Activated T-cell treated with anti-CD3 and anti-CD28 coated beads for 24 hours (primary cell): Measurements from ENCODE around the gene TCF25.
"Not testable (repeated sequence)": the region's sequence is repeated elsewhere in the genome, so short reads cannot be mapped to it uniquely, and the experiment has no call there.

Experiments used
- DNase-seq: peaks from one replicate; pipeline ENCODE4 v3.0.0-alpha.2; 2020; ENCODE audit warnings: low read depth

Gene TCF25

DNA sequence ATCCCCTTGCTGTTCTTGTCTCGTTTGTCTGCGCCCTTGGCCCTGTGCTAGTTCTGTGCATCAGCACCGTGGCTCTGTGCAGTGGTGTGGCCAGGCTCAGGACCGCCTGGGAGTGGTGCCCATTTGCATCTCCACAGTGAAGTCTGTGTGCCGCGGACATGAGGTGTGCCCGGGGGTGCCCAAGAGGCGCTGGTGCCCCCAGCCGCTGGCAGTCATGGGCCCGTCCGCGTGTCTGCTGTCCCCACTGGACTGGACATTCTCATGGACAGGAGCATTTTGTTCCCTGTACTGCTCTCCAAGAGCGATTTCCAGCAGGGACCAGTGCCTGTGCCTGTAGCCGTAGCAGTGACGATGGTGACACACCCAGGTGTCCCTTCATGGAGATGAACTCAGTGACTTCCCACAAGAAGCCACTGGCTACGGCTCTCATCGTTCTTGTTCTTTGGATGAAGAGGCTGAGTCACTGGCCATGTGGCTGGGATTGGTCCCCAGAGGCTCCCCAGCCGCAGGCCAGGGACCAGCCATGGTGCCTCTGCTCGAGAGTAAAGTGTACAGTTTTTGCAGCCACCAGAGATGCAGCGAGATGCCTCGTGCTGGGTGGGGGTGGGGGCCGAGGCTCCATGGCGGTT is 32.2 kb downstream of the TCF25 start:
- DNase-seq, result no peak

DNA sequence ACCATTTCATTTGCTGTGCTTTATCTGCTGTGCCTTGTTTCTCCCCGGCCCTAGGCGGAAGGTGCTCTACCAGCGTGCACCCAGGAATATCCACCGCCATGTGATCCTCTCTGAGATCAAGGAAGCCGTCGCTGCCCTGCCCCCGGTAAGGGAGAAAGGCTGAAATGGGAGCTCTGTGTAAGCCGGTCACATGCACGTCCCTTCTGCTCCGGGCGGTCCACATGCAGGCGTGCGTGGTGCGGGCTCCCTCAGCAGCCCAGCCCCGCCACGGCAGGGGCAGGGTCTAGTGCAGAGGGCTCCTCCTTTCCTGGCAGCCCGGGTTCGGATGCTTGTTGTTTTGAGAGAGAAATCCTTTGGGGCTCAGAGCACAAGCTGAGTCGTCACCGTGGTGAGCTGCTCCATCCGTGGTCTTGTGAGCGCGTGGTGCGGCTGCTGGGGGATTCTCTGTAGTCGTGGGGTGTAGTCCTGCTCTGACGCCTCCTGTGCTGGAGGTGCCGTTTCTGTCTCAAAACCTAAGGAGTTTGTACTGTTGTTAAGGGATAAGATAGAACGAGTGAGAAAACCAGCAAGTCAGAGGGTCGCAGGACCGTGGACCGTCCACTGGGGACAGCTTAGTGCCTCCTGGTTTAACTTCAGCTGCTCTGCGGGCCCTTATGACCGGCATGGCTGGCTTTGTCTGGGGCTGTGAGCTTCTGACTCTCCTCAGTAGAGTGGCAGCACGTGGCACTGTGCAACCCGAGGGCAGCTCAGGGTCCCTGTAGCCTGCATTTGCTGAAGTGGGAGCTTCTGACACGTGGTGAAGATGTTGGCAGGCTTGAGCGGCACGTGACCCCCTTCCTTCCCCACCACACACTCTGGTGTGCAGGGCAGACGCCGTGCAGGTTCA is 33.0 kb downstream of the TCF25 start:
- no peak for DNase-seq

DNA sequence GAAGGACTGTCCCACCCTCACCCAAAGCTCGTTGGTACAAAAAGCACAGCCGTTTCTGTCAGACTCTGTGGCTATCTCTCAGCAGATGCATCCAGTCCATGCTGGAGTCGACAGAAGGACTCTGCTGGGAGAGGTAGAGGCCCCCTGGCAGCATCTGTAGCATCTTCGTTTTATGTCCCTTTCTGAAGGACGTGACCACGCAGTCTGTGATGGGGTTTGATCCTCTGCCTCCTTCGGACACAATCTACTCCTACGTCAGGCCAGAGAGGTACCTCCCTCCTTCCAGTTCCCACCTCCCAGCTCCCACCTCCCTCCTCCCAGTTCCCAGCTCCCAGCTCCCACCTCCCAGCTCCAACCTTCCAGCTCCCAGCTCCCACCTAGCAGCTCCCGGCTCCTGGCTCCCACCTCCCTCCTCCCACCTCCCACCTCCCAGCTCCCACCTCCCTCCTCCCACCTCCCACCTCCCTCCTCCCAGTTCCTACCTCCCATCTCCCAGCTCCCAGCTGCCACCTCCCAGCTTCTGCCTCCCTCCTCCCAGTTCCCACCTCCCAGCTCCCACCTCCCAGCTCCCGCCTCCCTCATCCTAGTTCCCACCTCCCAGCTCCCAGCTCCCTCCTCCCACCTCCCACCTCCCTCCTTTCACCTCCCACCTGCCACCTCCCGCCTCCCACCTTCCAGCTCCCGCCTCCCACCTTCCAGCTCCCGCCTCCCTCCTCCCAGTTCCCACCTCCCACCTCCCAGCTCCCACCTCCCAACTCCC is 33.8 kb downstream of the TCF25 start:
- no peak for DNase-seq

DNA sequence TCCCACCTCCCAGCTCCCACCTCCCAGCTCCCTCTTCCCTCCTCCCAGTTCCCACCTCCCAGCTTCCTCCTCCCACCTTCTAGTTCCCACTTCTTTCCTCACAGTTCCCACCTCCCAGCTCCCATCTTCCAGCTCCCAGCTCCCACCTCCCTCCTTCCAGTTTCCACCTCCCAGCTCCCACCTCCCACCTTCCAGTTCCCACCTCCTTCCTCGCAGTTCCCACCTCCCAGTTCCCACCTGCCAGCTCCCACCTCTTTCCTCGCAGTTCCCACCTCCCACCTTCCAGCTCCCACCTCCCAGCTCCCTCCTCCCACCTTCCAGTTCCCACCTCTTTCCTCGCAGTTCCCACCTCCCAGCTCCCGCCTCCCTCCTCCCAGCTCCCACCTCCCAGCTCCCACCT is 34.8 kb downstream of the TCF25 start:
- DNase-seq, result no peak

DNA sequence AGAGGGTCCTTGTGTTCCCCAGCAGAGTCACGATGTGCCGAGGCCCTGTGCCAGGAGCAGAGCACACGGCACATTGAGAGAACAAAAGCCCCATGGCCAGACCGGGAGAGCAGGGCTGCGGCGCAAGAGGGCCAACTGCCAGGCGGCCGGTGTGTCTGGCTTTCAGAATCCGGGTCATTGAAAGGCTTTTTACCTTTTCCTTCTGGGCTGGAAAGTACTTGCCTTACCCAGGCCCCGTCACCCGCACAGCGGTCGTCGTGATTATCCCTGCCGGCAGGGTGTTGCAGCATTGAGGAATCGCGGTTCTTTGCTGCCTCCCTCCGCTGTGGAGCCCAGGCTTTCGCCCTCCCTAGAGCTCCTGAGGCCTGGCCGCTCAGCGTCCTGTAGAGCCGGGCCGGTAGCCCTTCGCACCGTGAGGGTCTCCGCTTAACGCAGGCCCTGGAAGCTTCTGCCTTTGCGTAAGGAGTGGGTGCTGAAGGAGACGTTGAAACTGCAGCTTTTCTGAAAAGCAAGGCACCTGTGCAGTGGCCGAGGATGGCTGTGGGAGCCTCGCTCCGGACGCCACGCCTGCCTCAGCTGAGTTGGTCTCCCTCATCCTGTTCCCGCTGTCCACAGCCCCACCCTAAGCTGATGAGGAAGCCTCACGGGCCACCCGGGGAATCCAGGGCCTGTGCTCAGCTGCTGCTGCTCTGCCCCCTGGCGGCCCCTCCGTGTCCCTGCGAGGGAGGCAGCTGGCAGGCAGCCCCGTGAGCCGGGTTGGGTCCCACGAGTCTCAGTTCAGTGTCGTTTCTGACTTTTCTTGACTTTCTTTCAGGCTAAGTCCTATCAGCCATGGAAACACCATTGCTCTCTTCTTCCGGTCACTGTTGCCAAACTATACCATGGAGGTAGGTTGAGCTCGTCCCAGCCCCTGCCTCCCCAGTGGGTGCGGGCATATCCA is 36.7 kb downstream of the TCF25 start:
- DNase-seq, result peak; percentile 54

DNA sequence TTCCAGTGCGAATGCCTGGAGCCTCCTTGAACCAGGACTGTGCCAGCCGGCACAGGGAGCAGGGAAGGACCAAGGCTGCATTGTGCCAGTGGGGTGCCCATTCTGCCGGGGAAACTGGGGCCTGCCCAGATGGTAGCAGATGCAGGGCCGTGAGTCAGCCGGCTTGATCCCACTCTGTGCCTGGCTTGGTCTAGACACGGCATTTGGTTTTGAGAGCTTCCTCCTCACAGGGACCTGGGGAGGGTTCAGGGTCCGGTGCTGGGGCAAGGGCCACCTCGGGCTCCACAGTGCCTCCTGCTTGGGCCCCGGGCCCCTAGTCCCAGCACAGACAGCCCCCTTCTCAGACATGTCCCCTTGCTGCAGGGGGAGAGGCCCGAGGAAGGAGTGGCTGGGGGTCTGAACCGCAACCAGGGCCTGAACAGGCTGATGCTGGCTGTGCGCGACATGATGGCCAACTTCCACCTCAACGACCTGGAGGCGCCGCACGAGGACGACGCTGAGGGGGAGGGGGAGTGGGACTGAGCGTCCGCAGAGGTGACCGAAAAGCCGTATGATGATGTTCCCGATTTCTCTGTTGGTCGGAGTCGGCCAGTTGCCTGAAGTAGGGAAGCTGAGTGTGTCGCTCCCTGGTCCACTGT is 37.4 kb downstream of the TCF25 start:
- no peak for DNase-seq

DNA sequence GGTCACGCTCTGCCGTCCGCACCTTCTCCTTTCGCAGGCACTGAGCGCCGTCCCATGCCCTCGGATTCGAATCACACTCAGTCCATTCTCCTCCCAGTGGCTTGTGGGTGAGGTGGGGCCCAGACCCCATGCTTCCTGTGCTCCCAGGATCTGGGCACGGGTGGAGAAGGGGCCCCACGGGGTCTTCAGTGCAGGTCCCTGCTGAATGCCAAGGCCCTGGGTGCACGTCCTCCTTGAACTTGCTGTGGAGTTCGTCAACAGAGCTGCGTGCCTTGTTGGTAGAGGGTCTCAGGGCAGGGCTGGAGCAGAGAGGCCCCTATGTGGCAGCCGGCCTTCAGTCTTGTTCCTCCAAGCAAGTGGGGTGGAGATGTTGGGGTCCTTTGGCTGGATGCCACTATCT is 38.0 kb downstream of the TCF25 start:
- DNase-seq, result no peak

DNA sequence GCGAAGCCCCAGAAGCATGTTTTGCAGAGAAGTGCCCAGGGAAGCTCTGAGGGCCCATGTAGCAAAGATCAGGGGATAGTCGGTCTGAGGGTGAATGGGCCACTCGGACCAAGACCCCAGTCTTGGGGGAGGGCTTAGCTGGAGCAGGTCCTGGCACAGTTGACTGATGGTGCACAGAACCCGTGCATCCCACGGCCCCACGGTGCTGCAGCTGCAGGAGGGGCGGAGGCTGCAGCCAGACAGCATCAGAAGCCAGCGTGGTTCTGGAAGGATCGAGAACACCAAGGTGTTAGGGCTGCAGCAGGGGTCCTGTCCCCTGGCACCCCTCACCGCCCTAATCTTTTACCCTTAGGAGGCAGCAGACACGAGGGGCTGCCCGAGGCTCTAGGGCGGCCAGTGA is 38.8 kb downstream of the TCF25 start:
- DNase-seq, result no peak

DNA sequence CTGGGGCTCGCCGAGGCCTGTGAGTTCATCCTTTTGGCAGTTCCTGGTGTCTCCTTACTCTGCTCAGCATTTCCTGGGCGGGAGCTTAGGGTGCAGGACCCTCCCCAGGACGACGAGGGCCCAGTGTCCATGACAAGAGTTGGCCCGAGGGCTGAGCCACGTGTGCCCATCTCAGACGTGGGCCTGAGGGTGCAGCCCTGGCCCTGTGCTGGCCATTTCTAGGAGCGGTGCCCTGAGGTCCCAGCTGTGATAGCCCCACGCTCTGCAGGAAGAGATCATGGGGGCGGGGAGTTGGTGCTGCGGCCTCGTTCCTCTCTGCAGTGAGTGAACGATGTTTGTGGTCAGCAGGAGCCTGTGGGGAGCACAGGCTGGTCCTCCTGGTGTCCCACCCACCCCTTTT is 39.2 kb downstream of the TCF25 start:
- DNase-seq, result no peak

DNA sequence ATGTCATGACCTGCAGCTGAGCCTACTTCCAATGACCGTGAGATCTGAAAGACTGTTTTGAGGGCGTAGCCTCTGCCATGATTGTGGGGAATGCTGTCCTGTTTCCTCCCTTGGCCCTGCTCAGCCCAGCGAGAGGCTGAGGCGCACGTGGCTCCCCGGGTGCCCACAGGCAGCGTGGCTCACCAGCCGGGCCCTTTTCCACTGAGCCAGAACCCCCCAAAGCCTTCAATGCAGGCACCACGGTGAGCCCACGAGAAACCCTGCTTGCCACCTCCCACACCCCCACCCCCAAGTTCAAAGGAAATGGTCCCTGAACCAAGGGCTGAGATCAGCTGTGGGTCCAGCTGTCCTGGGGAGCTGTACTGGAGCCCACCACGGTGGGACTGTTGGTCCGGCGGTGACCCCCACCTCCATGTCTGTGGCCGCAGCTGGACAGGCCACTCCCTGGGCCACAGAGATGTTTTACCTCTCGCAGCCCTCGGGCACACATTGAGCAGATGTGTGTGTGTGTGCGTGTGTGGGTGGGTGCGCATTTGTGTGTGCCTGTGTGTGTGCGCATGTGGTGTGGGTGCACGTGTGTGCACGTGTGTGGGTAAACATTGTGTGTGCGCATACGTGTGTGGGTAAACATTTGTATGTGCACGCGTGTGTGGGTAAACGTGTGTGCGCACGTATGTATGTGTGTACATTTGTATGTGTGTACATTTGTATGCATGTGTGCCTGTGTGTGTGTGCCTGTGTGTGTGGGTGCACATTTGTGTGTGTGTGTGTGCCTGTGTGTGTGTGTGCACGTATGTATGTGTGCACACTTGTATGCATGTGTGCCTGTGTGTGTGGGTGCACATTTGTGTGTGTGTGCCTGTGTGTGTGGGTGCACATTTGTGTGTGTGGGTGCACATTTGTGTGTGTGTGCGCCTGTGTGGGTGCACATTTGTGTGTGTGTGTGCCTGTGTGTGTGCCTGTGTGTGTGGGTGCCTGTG is 40.3 kb downstream of the TCF25 start:
- no peak for DNase-seq

DNA sequence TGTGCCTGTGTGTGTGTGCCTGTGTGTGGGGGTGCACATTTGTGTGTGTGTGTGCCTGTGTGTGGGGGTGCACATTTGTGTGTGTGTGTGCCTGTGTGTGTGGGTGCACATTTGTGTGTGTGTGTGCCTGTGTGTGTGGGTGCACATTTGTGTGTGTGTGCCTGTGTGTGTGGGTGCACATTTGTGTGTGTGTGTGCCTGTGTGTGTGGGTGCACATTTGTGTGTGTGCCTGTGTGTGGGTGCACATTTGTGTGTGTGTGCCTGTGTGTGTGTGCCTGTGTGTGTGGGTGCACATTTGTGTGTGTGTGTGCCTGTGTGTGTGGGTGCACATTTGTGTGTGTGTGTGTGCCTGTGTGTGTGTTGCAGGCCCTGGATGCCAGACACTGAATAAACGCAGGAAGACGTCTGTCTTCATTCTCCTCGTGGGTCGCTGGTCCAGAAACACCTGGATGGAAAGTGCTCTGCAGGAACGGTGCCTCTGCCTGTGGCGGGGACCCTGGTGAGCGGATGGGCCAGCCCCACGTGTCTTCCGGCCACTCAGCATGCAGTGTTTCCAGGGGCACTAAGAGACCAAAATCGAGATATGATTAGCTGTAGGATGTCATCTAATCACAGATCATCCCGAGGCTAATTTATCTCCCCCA is 41.4 kb downstream of the TCF25 start:
- not testable (repeated sequence) for DNase-seq

DNA sequence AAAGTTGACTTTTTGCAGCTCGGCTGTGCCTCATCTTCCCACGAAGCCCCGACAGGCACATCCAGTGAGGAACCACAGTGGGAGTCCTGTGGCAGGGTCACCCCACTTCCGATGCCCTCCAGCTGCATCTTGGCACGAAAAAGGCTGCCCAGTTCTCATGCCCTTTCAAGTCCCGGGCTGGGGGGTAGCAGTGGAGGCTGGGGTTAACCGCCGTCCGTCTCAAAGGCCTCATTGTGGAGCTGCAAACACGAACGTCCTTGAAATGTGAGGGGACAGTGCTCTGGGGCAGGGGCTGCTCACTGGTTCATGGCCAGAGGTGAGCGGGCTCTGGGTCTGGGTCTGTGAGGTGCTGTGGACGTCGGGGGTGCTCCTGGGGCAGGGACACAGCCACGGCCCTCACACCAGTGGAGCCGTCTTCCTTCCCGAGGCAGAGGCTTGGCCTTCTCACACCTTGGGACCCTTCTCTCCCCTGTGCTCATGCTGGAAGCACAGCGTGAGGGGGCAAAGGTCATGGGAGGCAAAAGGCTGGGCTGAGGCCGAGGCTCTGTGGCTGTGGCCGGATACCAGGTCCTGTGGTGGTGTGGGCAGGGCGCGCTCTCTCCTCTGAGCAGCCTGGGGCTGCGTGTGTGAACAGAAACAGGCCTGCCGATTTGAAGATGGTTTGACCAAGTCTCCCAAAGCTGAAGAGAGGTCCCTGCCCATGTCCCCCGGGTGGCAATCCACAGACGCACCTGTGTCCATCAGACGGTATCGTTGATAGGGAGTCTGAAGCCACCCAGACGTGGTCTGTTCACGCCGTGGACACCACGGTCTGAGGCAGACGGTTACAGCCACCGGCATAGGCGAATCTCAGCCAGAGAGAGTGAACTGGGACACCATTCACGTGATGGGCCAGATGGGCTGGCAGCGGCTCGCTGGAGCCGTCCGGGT is 42.2 kb downstream of the TCF25 start:
- DNase-seq, result no peak

DNA sequence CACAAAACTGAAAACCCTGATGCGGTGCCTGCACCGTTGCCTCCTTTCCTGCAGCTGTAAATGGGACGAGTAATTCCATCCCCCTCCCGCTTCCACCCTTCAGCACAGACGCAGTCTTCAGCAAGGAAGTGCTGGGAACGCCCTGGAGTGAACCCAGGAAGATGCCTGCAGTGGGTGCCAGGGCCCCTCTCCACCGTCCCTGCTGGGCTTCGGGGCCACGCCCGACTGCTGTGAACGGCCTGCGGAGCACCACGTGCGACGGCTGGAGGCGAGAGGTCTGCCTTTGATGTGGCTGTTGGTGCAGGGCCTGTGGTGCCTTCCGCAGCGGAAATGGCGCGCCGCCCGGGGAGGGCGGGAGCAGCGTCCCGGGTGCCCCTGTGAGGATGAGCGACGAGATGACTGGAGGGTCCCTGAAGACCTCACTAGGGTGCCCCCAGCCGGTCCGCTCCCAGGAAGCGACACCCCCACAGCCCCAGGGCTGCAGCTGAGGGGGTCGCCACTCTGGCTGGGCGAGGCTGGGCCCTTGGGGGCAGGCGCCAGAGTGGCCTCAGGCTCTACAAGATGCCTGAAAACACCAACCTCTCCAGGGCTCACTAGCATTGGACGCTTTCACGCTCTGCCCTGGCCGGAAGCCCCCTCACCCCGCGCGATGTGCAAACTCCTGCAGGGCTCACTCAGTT is 44.5 kb downstream of the TCF25 start:
- peak; percentile 57 for DNase-seq

DNA sequence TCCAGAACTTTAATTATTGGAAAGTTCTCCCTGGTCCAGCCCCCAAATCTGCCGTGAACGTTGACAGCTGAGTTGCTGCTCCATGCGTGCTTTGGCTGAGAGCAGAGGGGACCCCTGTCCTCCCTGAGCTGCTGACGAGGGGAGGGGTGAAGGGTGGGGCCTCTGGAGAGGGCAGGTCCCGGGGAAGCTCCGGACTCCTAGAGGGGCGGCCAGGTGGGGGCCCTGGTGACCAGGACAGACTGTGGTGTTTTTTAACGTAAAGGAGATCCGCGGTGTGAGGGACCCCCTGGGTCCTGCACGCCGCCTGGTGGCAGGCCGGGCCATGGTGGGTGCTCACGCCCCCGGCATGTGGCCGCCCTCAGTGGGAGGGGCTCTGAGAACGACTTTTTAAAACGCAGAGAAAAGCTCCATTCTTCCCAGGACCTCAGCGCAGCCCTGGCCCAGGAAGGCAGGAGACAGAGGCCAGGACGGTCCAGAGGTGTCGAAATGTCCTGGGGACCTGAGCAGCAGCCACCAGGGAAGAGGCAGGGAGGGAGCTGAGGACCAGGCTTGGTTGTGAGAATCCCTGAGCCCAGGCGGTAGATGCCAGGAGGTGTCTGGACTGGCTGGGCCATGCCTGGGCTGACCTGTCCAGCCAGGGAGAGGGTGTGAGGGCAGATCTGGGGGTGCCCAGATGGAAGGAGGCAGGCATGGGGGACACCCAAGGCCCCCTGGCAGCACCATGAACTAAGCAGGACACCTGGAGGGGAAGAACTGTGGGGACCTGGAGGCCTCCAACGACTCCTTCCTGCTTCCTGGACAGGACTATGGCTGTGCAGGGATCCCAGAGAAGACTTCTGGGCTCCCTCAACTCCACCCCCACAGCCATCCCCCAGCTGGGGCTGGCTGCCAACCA is 45.3 kb downstream of the TCF25 start, which contains the start of gene MC1R:
Gene MC1R, plus strand, starts transcription at position 410 of the 895 bp plus-strand sequence. Its CDS starts 397 bp downstream, at position 807.
- no peak for DNase-seq

DNA sequence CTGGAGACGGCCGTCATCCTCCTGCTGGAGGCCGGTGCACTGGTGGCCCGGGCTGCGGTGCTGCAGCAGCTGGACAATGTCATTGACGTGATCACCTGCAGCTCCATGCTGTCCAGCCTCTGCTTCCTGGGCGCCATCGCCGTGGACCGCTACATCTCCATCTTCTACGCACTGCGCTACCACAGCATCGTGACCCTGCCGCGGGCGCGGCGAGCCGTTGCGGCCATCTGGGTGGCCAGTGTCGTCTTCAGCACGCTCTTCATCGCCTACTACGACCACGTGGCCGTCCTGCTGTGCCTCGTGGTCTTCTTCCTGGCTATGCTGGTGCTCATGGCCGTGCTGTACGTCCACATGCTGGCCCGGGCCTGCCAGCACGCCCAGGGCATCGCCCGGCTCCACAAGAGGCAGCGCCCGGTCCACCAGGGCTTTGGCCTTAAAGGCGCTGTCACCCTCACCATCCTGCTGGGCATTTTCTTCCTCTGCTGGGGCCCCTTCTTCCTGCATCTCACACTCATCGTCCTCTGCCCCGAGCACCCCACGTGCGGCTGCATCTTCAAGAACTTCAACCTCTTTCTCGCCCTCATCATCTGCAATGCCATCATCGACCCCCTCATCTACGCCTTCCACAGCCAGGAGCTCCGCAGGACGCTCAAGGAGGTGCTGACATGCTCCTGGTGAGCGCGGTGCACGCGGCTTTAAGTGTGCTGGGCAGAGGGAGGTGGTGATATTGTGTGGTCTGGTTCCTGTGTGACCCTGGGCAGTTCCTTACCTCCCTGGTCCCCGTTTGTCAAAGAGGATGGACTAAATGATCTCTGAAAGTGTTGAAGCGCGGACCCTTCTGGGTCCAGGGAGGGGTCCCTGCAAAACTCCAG is 46.4 kb downstream of the TCF25 start:
- DNase-seq, result no peak

DNA sequence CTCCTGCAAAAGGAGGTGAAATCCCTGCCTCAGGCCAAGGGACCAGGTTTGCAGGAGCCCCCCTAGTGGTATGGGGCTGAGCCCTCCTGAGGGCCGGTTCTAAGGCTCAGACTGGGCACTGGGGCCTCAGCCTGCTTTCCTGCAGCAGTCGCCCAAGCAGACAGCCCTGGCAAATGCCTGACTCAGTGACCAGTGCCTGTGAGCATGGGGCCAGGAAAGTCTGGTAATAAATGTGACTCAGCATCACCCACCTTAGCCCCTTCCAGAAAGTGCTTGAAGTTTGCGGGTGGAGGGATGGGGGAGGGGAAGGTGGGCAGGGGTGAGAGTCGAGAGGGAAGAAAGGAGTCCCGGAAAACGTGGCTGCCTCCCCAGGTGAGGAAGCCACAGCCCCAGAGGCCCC is 47.3 kb downstream of the TCF25 start:
- no peak for DNase-seq
